ENCODE data around the gene SLC7A6OS.

SLC7A6OS gene

DNA sequence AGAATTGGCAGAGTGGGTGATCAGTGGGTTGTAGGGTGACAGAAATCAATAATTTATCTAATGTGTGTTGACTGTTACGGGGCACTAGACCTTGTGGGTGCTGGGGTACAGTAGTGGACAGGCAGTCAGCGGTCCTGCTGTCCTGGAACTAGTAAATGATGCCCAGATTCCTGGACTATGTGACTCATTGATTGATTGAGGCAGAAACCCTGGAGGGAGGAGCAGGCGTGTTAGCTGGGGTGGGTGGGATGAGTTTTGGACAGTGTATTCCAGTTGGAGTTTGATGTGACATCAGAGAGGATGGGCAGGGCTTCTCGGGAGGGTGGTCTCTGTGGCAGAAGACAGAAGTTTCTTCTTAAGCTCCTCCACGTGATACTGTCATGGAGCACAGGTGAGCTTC is 24.4 kb upstream of the SLC7A6OS start:
- TF ChIP-seq CTCF (conservative IDR thresholded peaks at IDR 0.05; ENCODE audit: control insufficient read depth, insufficient read depth, low read depth, low read length), result no peak
- DNase-seq (ENCODE audit: low read depth), result peak; percentile 79
- no peak overlapping the region for H3K4me3 ChIP-seq (ENCODE audit: control insufficient read depth, low read depth, low read length)

DNA sequence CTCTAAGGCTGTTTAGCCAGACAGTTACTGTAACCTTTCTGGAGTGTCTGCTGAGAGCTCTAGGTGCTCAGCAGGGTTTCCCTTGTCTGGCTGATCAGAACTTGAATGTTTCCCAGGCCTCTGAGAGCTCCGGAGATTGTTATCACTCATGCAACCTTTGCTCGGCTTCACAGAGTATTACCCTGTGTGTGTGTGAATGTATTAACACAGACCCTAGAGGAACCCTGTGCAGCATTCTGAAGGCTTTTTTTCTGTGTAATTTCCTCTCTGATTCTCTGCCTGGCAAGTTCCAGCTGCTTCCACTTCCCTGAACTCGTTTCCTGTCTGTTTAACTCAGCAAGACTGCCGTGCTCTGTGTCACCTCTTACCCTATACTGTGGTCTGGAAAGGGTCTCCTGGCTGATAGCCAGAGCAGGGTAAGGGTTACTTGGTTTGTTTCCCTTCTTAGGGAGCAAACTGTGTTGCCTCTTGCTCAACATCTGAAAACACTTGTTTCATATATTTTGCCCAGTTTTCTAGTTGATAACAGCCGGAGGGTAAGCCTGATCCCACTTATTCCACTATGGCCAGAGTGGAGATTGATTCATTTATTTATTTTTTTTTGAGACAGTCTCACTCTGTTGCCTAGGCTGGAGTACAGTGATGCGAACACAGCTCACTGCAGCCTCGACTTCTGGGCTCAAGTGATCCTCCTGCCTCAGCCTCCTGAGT is 21.8 kb upstream of the SLC7A6OS start:
- no peak for TF ChIP-seq CTCF (conservative IDR thresholded peaks at IDR 0.05; ENCODE audit: control insufficient read depth, insufficient read depth, low read depth, low read length)
- no peak overlapping the region for H3K4me3 ChIP-seq (ENCODE audit: control insufficient read depth, low read depth, low read length)
- DNase-seq (ENCODE audit: low read depth), result peak; percentile 55

- no peak overlapping the region for H3K4me3 ChIP-seq (ENCODE audit: control insufficient read depth, low read depth, low read length)
- DNase-seq (ENCODE audit: low read depth), result peak; percentile 40
- no peak for TF ChIP-seq CTCF (conservative IDR thresholded peaks at IDR 0.05; ENCODE audit: control insufficient read depth, insufficient read depth, low read depth, low read length)
Observed at GRCh38 chr16:68331879-68332410, 21.2 kb upstream of the SLC7A6OS start.

DNA sequence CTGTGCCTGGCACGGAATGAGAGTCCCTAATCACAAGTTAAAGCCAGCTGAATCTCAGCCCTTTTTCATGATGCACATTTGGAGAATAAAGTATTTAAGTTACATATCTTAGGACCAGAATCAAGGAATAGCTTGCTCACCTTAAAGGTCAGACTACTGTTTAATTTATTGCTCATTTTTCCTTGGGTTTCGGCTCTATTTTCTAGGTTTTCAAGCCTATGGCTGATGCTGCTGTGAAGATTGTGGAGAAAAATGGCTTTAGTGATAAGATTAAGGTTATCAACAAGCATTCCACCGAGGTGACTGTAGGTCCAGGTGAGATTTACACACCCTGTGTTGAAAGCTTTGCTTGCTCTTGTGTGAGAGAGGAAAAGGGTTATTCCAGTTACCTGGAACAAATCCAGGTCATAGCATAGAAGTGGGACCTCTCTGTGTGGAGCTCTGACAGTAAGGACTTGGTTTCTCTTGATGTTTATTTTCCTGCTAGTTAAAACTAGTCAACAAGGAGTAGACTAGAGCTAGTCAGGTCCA is 18.2 kb upstream of the SLC7A6OS start:
- no peak for TF ChIP-seq CTCF (conservative IDR thresholded peaks at IDR 0.05; ENCODE audit: control insufficient read depth, insufficient read depth, low read depth, low read length)
- no peak for DNase-seq (ENCODE audit: low read depth)
- H3K4me3 ChIP-seq (ENCODE audit: control insufficient read depth, low read depth, low read length), result no peak overlapping the region

DNA sequence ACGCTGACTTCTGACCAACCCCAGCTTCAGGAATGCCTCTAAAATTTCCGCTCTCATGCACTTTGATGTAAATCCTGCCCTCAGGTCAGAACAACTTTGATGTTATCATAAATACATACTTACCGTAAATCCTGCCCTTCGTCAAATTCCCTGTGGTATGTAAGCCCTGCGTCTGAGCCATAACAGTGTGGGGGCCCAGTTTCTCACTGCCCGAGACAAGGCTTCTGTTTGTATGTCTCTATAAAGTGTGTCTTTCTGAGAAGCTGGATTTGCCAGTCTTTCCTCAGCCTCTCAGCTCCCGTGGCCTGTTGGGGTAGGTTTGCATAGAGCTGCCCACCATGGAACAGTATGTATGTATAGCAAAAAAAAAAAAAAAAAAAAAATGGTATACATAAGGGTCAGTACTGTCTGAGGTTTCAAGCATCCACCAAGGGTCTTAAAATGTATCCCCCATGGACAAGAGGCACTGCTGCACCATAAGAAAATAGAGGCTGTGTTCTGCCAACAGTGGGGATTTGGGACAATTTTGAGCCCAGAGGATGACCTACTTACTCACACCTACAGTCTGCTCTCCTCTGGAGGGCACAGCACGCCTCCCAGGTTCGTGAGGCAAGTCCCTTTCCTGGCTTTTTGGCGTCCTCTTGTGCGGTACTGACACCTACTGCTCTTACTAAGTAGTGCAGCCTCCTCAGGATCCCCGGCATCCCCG is 17.6 kb upstream of the SLC7A6OS start:
- peak; percentile 93 for TF ChIP-seq CTCF (conservative IDR thresholded peaks at IDR 0.05; ENCODE audit: control insufficient read depth, insufficient read depth, low read depth, low read length)
- peak; percentile 85 for DNase-seq (ENCODE audit: low read depth)
- H3K4me3 ChIP-seq (ENCODE audit: control insufficient read depth, low read depth, low read length), result no peak overlapping the region

GRCh38 chr16:68324780-68325357 is 14.1 kb upstream of the SLC7A6OS start:
- no peak for TF ChIP-seq CTCF (conservative IDR thresholded peaks at IDR 0.05; ENCODE audit: control insufficient read depth, insufficient read depth, low read depth, low read length)
- peak; percentile 22 for DNase-seq (ENCODE audit: low read depth)
- H3K4me3 ChIP-seq (ENCODE audit: control insufficient read depth, low read depth, low read length), result no peak overlapping the region
